ENCODE data around the gene FBXL14. TPM values are rescaled to one million over a fixed set of nuclear protein-coding genes. Genes with fewer than 3 reads are reported as not detected.

The FBXL14 gene
- total and polyA plus RNA-seq, 9 of the 15 experiments (the other 6 are each of a cell fraction or from before 2014, with no cell fraction given) = 0.13 to 9.8 (median 3.3) TPM

- TF ChIP-seq ZNF395 (CRISPR knock-in tag; IDR thresholded peaks at IDR 0.05) (no peak), CBX8 (IDR thresholded peaks at IDR 0.05; ENCODE audit: borderline replicate concordance, extremely low read depth, low read depth, low read length, poor library complexity, severe bottlenecking) (no peak), ERF (CRISPR knock-in tag; IDR thresholded peaks at IDR 0.05) (no peak), SIN3A (IDR thresholded peaks at IDR 0.05; ENCODE audit: borderline replicate concordance in 2 of 2, control insufficient read depth in 1 of 2, low read depth in 2 of 2, low read length in 2 of 2) (no peak), SNAPC5 (CRISPR knock-in tag; IDR thresholded peaks at IDR 0.05) (no peak), NR0B1 (IDR thresholded peaks at IDR 0.05; ENCODE audit: partially characterized antibody) (no peak), PCBP1 (IDR thresholded peaks at IDR 0.05; ENCODE audit: low read depth, low read length, poor library complexity, severe bottlenecking) (no peak), DEAF1 (CRISPR knock-in tag; IDR thresholded peaks at IDR 0.05) (no peak), L3MBTL2 (IDR thresholded peaks at IDR 0.05) (peak; percentile 71), BMI1 (IDR thresholded peaks at IDR 0.05; ENCODE audit: low read length) (no peak), HDAC3 (IDR thresholded peaks at IDR 0.05; ENCODE audit: borderline replicate concordance, partially characterized antibody) (peak; percentile 33), EP300 (IDR thresholded peaks at IDR 0.05; ENCODE audit: low read length) (peak; percentile 43; the same call in 1 of the 2 replicates), SMAD2 (IDR thresholded peaks at IDR 0.05; ENCODE audit: low read depth, low read length) (no peak), SMARCA5 (IDR thresholded peaks at IDR 0.05) (no peak), ZNF175 (CRISPR knock-in tag; IDR thresholded peaks at IDR 0.05; ENCODE audit: low read depth) (0 out of 2 replicates have a peak, but pooled peaks have one; percentile 3), ZNF696 (CRISPR knock-in tag; conservative IDR thresholded peaks at IDR 0.05) (no peak), KAT8 (IDR thresholded peaks at IDR 0.05; ENCODE audit: low read depth) (no peak), JUND (IDR thresholded peaks at IDR 0.05; ENCODE audit: borderline replicate concordance, low read depth, low read length) (peak; percentile 94), JUND (tag; IDR thresholded peaks at IDR 0.05; ENCODE audit: borderline replicate concordance, low read depth, low read length) (peak; percentile 94; the same call in 2 of the 3 replicates), CEBPB (tag; IDR thresholded peaks at IDR 0.05) (0 out of 2 replicates have a peak, but pooled peaks have one; percentile 32), NFYB (IDR thresholded peaks at IDR 0.05; ENCODE audit: extremely low read depth, insufficient read length) (no peak), ZNF764 (CRISPR knock-in tag; IDR thresholded peaks at IDR 0.05; ENCODE audit: low read depth) (no peak), ZNF561 (CRISPR knock-in tag; conservative IDR thresholded peaks at IDR 0.05) (no peak), ZBTB1 (CRISPR knock-in tag; IDR thresholded peaks at IDR 0.05; ENCODE audit: borderline replicate concordance, low read depth) (no peak), ZNF140 (CRISPR knock-in tag; IDR thresholded peaks at IDR 0.05) (no peak)
Measured at GRCh38 chr12:1606021-1606622, 11.7 kb upstream of the FBXL14 start (continued).
